Transverse colon (tissue), 4 donors: ENCODE measurements around the gene RTN4RL1. TPM values are rescaled to one million over a fixed set of nuclear protein-coding genes. Genes with fewer than 3 reads are reported as not detected.

Experiments used
- DNase-seq: peaks from one replicate; pipeline ENCODE4 v3.0.0-alpha.2; 2019
- H3K27ac ChIP-seq, 4 donors: fragments of 200-600 bp; sonication (generic); 2 replicates each; pipeline ENCODE4 v1.5.1; 2016 to 2018; ENCODE audit warnings: inconsistent platforms in 4 of 4
- H3K27me3 ChIP-seq: fragments of 200-600 bp; sonication (generic); 2 replicates; pipeline ENCODE4 v1.5.1; 2017; ENCODE audit warnings: inconsistent platforms
- H3K36me3 ChIP-seq, 4 donors: fragments of 200-600 bp; sonication (generic); 2 replicates each; pipeline ENCODE4 v1.5.1; 2017 to 2019; ENCODE audit warnings: inconsistent platforms in 4 of 4
- H3K4me1 ChIP-seq, 4 donors: fragments of 200-600 bp; sonication (generic); 2 replicates each; pipeline ENCODE4 v1.5.1; 2017 to 2020; ENCODE audit warnings: inconsistent platforms in 4 of 4
- H3K4me3 ChIP-seq, 4 donors: fragments of 200-600 bp; sonication (generic); 1 replicate in 1 of 4; 2 replicates in 3 of 4; pipeline versions ENCODE4 v1.5.1 to v1.6.1; 2017 to 2019; ENCODE audit warnings: inconsistent platforms in 4 of 4
- H3K9me3 ChIP-seq, 2 donors: fragments of 200-600 bp; sonication (generic); 2 replicates each; pipeline ENCODE4 v1.5.1; 2017 to 2019; ENCODE audit warnings: inconsistent platforms in 2 of 2
- CTCF ChIP-seq, 5 experiments: fragments of 200-600 bp in 3 of 5; fragments of 450-650 bp in 2 of 5; sonication (generic) in 3 of 5; IDR thresholded peaks; 1 replicate in 2 of 5; 2 replicates in 3 of 5; pipeline ENCODE4 v1.5.1; 2016 to 2017; ENCODE audit warnings: antibody characterized with exemption in 5 of 5, inconsistent platforms in 3 of 5, mild to moderate bottlenecking in 2 of 5, moderate library complexity in 1 of 5
- EP300 ChIP-seq: sonication (generic); formaldehyde crosslinking; IDR thresholded peaks from one replicate; pipeline ENCODE4 v1.6.1; 2017; ENCODE audit warnings: antibody characterized with exemption, low read depth
- POLR2A ChIP-seq: fragments of 450-650 bp; IDR thresholded peaks from one replicate; pipeline ENCODE4 v1.6.1; 2016; ENCODE audit warnings: antibody characterized with exemption, mild to moderate bottlenecking, moderate library complexity
- POLR2AphosphoS5 ChIP-seq, 3 donors: sonication (generic); formaldehyde crosslinking; IDR thresholded peaks; one replicate each; pipeline ENCODE4 v1.6.1; 2016; ENCODE audit warnings: antibody characterized with exemption in 3 of 3
- WGBS, 2 donors: methylation state at CpG; one replicate each; pipeline ENCODE4 v1.1.5; 2018; ENCODE audit warnings: low coverage in 1 of 2; 5-methylcytosine and 5-hydroxymethylcytosine counted together
- in situ Hi-C, 4 donors: fragments of 200-750 bp; cut with MboI; loops; one replicate each; pipeline versions ENCODE4 v1.15.0 to v1.15.1; 2017; ENCODE audit warnings: low sequenced_read_pairs in 3 of 4, low pct_ligation_motif_present in 1 of 4, low pct_unique_long_range_greater_than_20kb in 1 of 4
- intact Hi-C: fragments of 100-400 bp; cut with DNase I; formaldehyde crosslinking; loops from one replicate; pipeline ENCODE4 v1.15.1; 2023; ENCODE audit warnings: low total_unique reads
- total RNA-seq, 4 donors: library from RNA; depleted of rRNA; stranded (reverse); fragments of >200 nt; gene quantifications; one replicate each; pipeline ENCODE4 v1.1.0, GENCODE V29; 2016

The RTN4RL1 gene
- total RNA-seq, 4 donors from 2014 or later, result 0.27 to 0.60 (median 0.48) TPM; not detected in 1

- 89% methylated on average over 6 of the region's 7 CpGs; no CpG with 5 or more reads in 1 of the 2 donors for WGBS, 2 donors
- intact Hi-C loops, result no loop called here
- no peak for DNase-seq
- no peak for TF ChIP-seq POLR2AphosphoS5 (IDR thresholded peaks at IDR 0.05)
- no peak for TF ChIP-seq POLR2A
- no peak for TF ChIP-seq EP300
- no peak for TF ChIP-seq CTCF (IDR thresholded peaks at IDR 0.05)
- H3K36me3 ChIP-seq, result peaks cover 0 to 9% (median 0%) of the 10 kb centered on the region in 4 donors
- no peaks in the 10 kb centered on the region for H3K27me3 ChIP-seq
- in situ Hi-C loops, result loop anchor here in 3 of 4 donors (25.0 kb wide), 3 partner anchors 328 to 378 kb away; partner anchors contain the start of genes PRPF8 (in 1 of the 3), TLCD2 (in 1 of the 3) and WDR81 (in 1 of the 3)
- H3K4me3 ChIP-seq, result no peak overlapping the region
- no peaks in the 10 kb centered on the region for H3K9me3 ChIP-seq
- H3K27ac ChIP-seq, result no peak overlapping the region
- H3K4me1 ChIP-seq, result peaks cover 8 to 20% (median 15%) of the 10 kb centered on the region in 4 donors
These were observed 15.2 kb upstream of the RTN4RL1 start for GRCh38 chr17:2040219-2040827.

GRCh38 chr17:2037155-2037554, 12.0 kb upstream of the RTN4RL1 start:
- Histone ChIP-seq H3K4me1 (peaks cover 0 to 7% (median 5%) of the 10 kb centered on the region in 4 donors), H3K9me3 (no peaks in the 10 kb centered on the region), H3K27me3 (no peaks in the 10 kb centered on the region), H3K36me3 (peaks cover 0 to 9% (median 0%) of the 10 kb centered on the region in 4 donors), H3K27ac (no peak overlapping the region), H3K4me3 (no peak overlapping the region)
- intact Hi-C loops, result no loop called here
- no peak for DNase-seq
- WGBS, 2 donors, result 85 to 96% methylated on average over 3 to 10 of the region's 10 CpGs
- TF ChIP-seq POLR2A, result no peak
- no peak for TF ChIP-seq POLR2AphosphoS5 (IDR thresholded peaks at IDR 0.05)
- no peak for TF ChIP-seq EP300
- no peak for TF ChIP-seq CTCF (IDR thresholded peaks at IDR 0.05)
- in situ Hi-C loops, result loop anchor here in 3 of 4 donors (25.0 kb wide), 3 partner anchors 325 to 375 kb away; partner anchors contain the start of genes PRPF8 (in 1 of the 3), TLCD2 (in 1 of the 3) and WDR81 (in 1 of the 3)

GRCh38 chr17:2035541-2036488, 10.7 kb upstream of the RTN4RL1 start:
- intact Hi-C loops (no loop called here), in situ Hi-C loops (loop anchor here in 3 of 4 donors (25.0 kb wide), 3 partner anchors 324 to 374 kb away; partner anchors contain the start of genes PRPF8 (in 1 of the 3), TLCD2 (in 1 of the 3) and WDR81 (in 1 of the 3))
- H3K27ac ChIP-seq, result no peak overlapping the region
- no peaks in the 10 kb centered on the region for H3K9me3 ChIP-seq
- peaks cover 5 to 12% (median 9%) of the 10 kb centered on the region in 4 donors for H3K4me1 ChIP-seq
- peaks cover 0 to 9% (median 0%) of the 10 kb centered on the region in 4 donors for H3K36me3 ChIP-seq
- DNase-seq, result no peak
- 92% methylated on average over 29 of the region's 29 CpGs; no CpG with 5 or more reads in 1 of the 2 donors for WGBS, 2 donors
- no peak overlapping the region for H3K4me3 ChIP-seq
- TF ChIP-seq CTCF (IDR thresholded peaks at IDR 0.05) (no peak), POLR2A (no peak), EP300 (no peak), POLR2AphosphoS5 (IDR thresholded peaks at IDR 0.05) (no peak)
- no peaks in the 10 kb centered on the region for H3K27me3 ChIP-seq
